ENCODE measurements around the gene LRFN3. TPM values are rescaled to one million over a fixed set of nuclear protein-coding genes. Genes with fewer than 3 reads are reported as not detected.

The LRFN3 gene
- total and polyA plus RNA-seq, 2 of the 13 experiments (the other 11 are each of a cell fraction or from before 2014, with no cell fraction given), result 0.74 to 1.6 TPM

GRCh38 chr19:35931161-35931873 is 4.9 kb upstream of the LRFN3 start (continued):
- 0 out of 2 replicates have a peak, but pooled peaks have one; percentile 46 for TF ChIP-seq ZNF280D (CRISPR knock-in tag; IDR thresholded peaks at IDR 0.05)
- TF ChIP-seq HNF1B (CRISPR knock-in tag; IDR thresholded peaks at IDR 0.05), result peak; percentile 98
- TF ChIP-seq RXRB (CRISPR knock-in tag; IDR thresholded peaks at IDR 0.05; ENCODE audit: borderline replicate concordance), result peak; percentile 66; the same call in 1 of the 2 replicates
- no peak for TF ChIP-seq RARG (CRISPR knock-in tag; IDR thresholded peaks at IDR 0.05; ENCODE audit: low read depth)
- no peak for TF ChIP-seq ZNF646 (CRISPR knock-in tag; IDR thresholded peaks at IDR 0.05)
- no peak for TF ChIP-seq REL (CRISPR knock-in tag; conservative IDR thresholded peaks at IDR 0.05)
- TF ChIP-seq ZNF580 (CRISPR knock-in tag; IDR thresholded peaks at IDR 0.05; ENCODE audit: borderline replicate concordance, low read depth), result peak; percentile 79
- no peak for TF ChIP-seq ZNF251 (CRISPR knock-in tag; IDR thresholded peaks at IDR 0.05)
- TF ChIP-seq PRMT3 (CRISPR knock-in tag; IDR thresholded peaks at IDR 0.05; ENCODE audit: borderline replicate concordance, low read depth), result no peak
- TF ChIP-seq PAX8 (CRISPR knock-in tag; IDR thresholded peaks at IDR 0.05; ENCODE audit: borderline replicate concordance), result no peak
- TF ChIP-seq TBX2 (CRISPR knock-in tag; IDR thresholded peaks at IDR 0.05; ENCODE audit: borderline replicate concordance), result peak; percentile 92
- no peak for TF ChIP-seq ZNF281 (CRISPR knock-in tag; IDR thresholded peaks at IDR 0.05; ENCODE audit: borderline replicate concordance)
- TF ChIP-seq MIXL1 (CRISPR knock-in tag; IDR thresholded peaks at IDR 0.05), result peak; percentile 39; the same call in 1 of the 2 replicates

Measured in HepG2 (cell line).